Suprapubic skin (tissue), 4 donors: ENCODE data around the gene UNC93B1. TPM values are rescaled to one million over a fixed set of nuclear protein-coding genes. Genes with fewer than 3 reads are reported as not detected.

ENCODE experiments used
- DNase-seq, 2 donors: peaks; one replicate each; pipeline ENCODE4 v3.0.0-alpha.2; 2019; ENCODE audit warnings: low spot score in 2 of 2
- H3K27ac ChIP-seq: fragments of 200-600 bp; sonication (generic); one replicate; pipeline ENCODE4 v1.5.1; 2019
- H3K27me3 ChIP-seq: fragments of 200-600 bp; sonication (generic); one replicate; pipeline ENCODE4 v1.5.1; 2019
- H3K36me3 ChIP-seq: fragments of 200-600 bp; sonication (generic); one replicate; pipeline ENCODE4 v1.5.1; 2019
- H3K4me1 ChIP-seq: fragments of 200-600 bp; sonication (generic); one replicate; pipeline ENCODE4 v1.5.1; 2019
- H3K4me3 ChIP-seq: fragments of 200-600 bp; sonication (generic); one replicate; pipeline ENCODE4 v1.5.1; 2019; ENCODE audit warnings: mild to moderate bottlenecking
- H3K9me3 ChIP-seq: fragments of 200-600 bp; sonication (generic); one replicate; pipeline ENCODE4 v1.5.1; 2019
- EP300 ChIP-seq: sonication (generic); formaldehyde crosslinking; IDR thresholded peaks from one replicate; pipeline ENCODE4 v1.6.1; 2017; ENCODE audit warnings: antibody characterized with exemption
- POLR2A ChIP-seq, 2 donors: fragments of 450-650 bp; IDR thresholded peaks; one replicate each; pipeline ENCODE4 v1.6.1; 2017; ENCODE audit warnings: antibody characterized with exemption in 2 of 2, mild to moderate bottlenecking in 2 of 2, moderate library complexity in 2 of 2
- POLR2AphosphoS5 ChIP-seq, 3 donors: sonication (generic); formaldehyde crosslinking; IDR thresholded peaks; one replicate each; pipeline ENCODE4 v1.6.1; 2017; ENCODE audit warnings: antibody characterized with exemption in 3 of 3
- WGBS: methylation state at CpG from one replicate; pipeline ENCODE4 v1.1.5; 2018; 5-methylcytosine and 5-hydroxymethylcytosine counted together
- total RNA-seq, 4 donors: library from RNA; depleted of rRNA; stranded (reverse); fragments of >200 nt; gene quantifications; one replicate each; pipeline ENCODE4 v1.1.0, GENCODE V29; 2016
- TF ChIP-seq, protein P1 (sequence below), 2 donors: fragments of 200-600 bp in 1 of 2; fragments of 450-650 bp in 1 of 2; sonication (generic) in 1 of 2; IDR thresholded peaks; one replicate each; pipeline ENCODE4 v1.5.1; 2016 to 2019; ENCODE audit warnings: antibody characterized with exemption in 2 of 2, mild to moderate bottlenecking in 1 of 2, moderate library complexity in 1 of 2

Gene UNC93B1
- total RNA-seq, 4 donors from 2014 or later = 22.7 to 34.3 (median 28.1) TPM

DNA sequence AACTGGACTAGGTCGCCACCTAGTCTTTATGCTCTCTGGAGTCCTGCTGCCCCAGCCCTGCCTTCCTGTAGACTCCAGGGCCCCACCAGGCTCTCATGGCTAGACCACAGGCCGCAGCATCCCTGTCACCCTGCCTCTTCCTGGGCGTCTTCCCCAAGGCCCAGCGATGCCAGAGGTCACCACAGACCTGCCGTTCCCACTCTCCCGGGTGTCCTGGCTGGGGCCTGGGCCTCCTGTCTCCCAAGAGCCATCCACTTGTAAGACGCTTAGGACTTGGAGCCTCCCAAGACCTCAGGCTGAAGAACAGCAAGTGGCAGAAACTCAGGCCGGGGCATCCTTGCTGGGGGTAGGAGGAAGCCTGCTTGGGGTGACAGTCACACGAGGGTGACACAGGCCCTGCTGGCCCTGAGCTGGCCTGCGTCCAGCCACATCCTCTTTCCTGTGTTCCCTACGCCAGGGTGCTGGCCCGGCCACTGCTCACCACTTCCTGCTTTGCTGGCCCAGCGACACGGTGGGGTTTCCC lies 32.9 kb upstream of the UNC93B1 start:
- H3K4me3 ChIP-seq = no peak overlapping the region
- no peak for DNase-seq
- H3K27me3 ChIP-seq = no peaks in the 10 kb centered on the region
- no peaks in the 10 kb centered on the region for H3K9me3 ChIP-seq
- WGBS = 72% methylated on average over 13 of the region's 14 CpGs
- H3K27ac ChIP-seq = peak overlapping the region; percentile 73
- TF ChIP-seq EP300 (no peak), POLR2AphosphoS5 (IDR thresholded peaks at IDR 0.05) (no peak), POLR2A (IDR thresholded peaks at IDR 0.05) (no peak)
- TF ChIP-seq, protein P1, sequence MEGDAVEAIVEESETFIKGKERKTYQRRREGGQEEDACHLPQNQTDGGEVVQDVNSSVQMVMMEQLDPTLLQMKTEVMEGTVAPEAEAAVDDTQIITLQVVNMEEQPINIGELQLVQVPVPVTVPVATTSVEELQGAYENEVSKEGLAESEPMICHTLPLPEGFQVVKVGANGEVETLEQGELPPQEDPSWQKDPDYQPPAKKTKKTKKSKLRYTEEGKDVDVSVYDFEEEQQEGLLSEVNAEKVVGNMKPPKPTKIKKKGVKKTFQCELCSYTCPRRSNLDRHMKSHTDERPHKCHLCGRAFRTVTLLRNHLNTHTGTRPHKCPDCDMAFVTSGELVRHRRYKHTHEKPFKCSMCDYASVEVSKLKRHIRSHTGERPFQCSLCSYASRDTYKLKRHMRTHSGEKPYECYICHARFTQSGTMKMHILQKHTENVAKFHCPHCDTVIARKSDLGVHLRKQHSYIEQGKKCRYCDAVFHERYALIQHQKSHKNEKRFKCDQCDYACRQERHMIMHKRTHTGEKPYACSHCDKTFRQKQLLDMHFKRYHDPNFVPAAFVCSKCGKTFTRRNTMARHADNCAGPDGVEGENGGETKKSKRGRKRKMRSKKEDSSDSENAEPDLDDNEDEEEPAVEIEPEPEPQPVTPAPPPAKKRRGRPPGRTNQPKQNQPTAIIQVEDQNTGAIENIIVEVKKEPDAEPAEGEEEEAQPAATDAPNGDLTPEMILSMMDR (IDR thresholded peaks at IDR 0.05) = no peak
- peaks cover 17% of the 10 kb centered on the region for H3K36me3 ChIP-seq
- H3K4me1 ChIP-seq = peaks cover 77% of the 10 kb centered on the region

DNA sequence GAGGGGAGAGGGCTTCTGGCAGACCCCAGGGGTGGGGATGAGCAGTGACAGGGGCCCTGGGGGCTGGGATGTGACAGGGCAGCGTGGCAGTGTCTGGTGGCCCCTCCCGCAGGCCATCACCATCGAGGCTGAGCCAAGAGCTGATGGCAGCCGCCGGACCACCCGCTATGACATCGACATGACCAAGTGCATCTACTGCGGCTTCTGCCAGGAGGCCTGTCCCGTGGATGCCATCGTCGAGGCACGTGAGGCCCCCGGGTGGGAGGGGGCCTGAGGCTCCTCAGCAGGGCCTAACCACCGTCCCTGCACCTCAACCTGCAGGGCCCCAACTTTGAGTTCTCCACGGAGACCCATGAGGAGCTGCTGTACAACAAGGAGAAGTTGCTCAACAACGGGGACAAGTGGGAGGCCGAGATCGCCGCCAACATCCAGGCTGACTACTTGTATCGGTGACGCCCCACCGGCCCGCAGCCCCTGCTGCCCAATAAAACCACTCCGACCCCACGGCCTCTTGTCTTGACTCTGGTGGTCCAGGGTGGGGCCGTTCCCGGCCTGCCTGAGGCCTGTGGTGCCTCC lies 32.3 kb upstream of the UNC93B1 start:
- Histone ChIP-seq H3K36me3 (peaks cover 17% of the 10 kb centered on the region), H3K27ac (peak overlapping the region; percentile 73), H3K27me3 (no peaks in the 10 kb centered on the region), H3K9me3 (no peaks in the 10 kb centered on the region), H3K4me3 (no peak overlapping the region), H3K4me1 (peaks cover 77% of the 10 kb centered on the region)
- no peak for DNase-seq
- no peak for TF ChIP-seq POLR2AphosphoS5 (IDR thresholded peaks at IDR 0.05)
- no peak for TF ChIP-seq POLR2A (IDR thresholded peaks at IDR 0.05)
- no peak for TF ChIP-seq EP300
- TF ChIP-seq, protein P1 (IDR thresholded peaks at IDR 0.05) = no peak
- WGBS = 81% methylated on average over 6 of the region's 27 CpGs

DNA sequence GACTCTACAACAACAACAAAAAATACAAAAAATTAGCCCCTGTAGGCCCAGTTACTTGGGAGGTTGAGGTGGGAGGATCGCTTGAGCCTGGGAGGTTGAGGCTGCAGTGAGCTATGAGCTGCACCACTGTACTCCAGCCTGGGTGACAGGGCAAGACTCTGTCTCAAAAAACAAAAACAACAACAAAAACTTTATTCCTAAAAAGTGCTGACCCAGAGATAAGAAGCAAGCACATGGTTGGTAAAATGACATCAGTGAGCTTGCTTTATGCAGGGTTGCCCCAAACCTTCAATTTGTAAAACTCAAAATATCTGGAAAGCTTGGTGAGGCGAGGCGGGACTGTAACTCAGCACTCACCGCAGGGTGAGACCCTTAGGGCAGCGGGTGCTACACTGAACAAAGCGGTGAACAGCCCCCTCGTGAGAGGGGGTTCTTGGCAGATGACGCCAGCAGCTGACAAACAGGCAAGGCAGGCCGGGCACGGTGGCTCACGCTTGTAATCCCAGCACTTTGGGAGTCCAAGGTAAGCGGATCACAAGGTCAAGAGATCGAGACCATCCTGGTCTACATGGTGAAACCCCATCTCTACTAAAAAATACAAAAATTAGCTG lies 31.5 kb upstream of the UNC93B1 start:
- WGBS = 90% methylated on average over 13 of the region's 13 CpGs
- Histone ChIP-seq H3K27ac (no peak overlapping the region), H3K4me3 (no peak overlapping the region), H3K36me3 (peaks cover 17% of the 10 kb centered on the region), H3K27me3 (no peaks in the 10 kb centered on the region), H3K9me3 (no peaks in the 10 kb centered on the region), H3K4me1 (peaks cover 72% of the 10 kb centered on the region)
- no peak for DNase-seq
- TF ChIP-seq, protein P1 (IDR thresholded peaks at IDR 0.05) = no peak
- no peak for TF ChIP-seq POLR2A (IDR thresholded peaks at IDR 0.05)
- no peak for TF ChIP-seq POLR2AphosphoS5 (IDR thresholded peaks at IDR 0.05)
- no peak for TF ChIP-seq EP300

DNA sequence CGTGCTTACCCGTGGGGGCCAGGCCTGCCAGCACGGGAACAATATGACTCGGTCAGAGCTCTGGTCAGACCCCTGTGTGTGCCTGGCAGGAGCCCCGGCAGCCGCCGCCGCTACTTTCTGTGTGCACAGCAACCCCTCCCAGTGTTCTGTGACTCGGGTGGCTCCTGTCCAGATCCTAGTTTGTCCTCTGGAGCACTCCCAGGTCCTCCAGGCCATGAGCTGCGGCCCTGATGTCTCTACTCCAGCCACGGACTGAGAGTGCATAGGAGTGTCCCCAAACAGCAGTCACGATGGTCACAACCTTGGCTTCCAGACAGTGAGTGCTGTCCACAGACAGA lies 29.8 kb upstream of the UNC93B1 start:
- H3K9me3 ChIP-seq = no peaks in the 10 kb centered on the region
- TF ChIP-seq, protein P1 (IDR thresholded peaks at IDR 0.05) = no peak
- TF ChIP-seq POLR2AphosphoS5 (IDR thresholded peaks at IDR 0.05) (no peak), EP300 (no peak)
- H3K4me3 ChIP-seq = no peak overlapping the region
- H3K27me3 ChIP-seq = no peaks in the 10 kb centered on the region
- peaks cover 17% of the 10 kb centered on the region for H3K36me3 ChIP-seq
- 83% methylated on average over 4 of the region's 12 CpGs for WGBS
- H3K4me1 ChIP-seq = peaks cover 67% of the 10 kb centered on the region
- H3K27ac ChIP-seq = peak overlapping the region; percentile 54
- DNase-seq = no peak

DNA sequence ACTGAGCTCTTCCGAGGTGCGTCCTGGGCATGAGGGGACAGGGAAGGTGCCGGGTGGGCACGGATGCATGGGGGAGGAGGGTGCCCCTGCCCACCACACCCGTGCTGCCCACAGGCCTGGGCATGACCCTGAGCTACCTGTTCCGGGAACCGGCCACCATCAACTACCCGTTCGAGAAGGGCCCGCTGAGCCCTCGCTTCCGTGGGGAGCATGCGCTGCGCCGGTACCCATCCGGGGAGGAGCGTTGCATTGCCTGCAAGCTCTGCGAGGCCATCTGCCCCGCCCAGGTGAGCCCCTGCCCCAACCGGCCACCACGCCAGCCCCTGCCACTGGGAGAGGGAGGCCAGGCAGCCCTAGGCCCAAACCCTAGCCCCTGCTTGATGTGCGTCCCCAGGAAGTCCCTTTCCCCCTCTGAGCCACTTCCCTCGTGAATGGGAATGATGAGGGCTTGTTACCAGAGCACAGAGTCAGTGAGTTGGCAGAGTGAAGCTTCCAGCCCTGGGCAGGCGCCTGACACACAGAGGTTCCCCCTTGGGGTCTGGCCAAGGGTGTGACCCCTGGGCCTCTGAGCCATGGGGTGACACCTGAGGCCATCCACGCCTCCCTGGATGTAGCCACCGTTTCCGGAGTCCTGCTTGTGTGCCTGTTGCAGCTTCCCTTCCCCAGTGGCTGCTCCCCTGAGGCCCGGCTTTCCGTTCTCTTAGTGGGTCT lies 29.3 kb upstream of the UNC93B1 start:
- Histone ChIP-seq H3K27ac (peak overlapping the region; percentile 54), H3K27me3 (no peaks in the 10 kb centered on the region), H3K9me3 (no peaks in the 10 kb centered on the region), H3K4me1 (peaks cover 62% of the 10 kb centered on the region), H3K36me3 (peaks cover 17% of the 10 kb centered on the region), H3K4me3 (no peak overlapping the region)
- no peak for DNase-seq
- WGBS = 94% methylated on average over 10 of the region's 29 CpGs
- TF ChIP-seq POLR2AphosphoS5 (IDR thresholded peaks at IDR 0.05) (no peak), POLR2A (IDR thresholded peaks at IDR 0.05) (no peak), EP300 (no peak)
- TF ChIP-seq, protein P1 (IDR thresholded peaks at IDR 0.05) = no peak
